Heart left ventricle (tissue), 13 donors: ENCODE results near the gene RAVER2.

Experiments used
- CTCF ChIP-seq, 12 donors: fragments of 200-600 bp; sonication (generic) in 4 of 12; IDR thresholded peaks; one replicate each; pipeline versions ENCODE4 v1.5.0 to v1.8.0; 2018 to 2022; ENCODE audit warnings: antibody characterized with exemption in 12 of 12, mild to moderate bottlenecking in 5 of 12
- POLR2A ChIP-seq, 2 donors: fragments of 450-650 bp; IDR thresholded peaks; one replicate each; pipeline ENCODE4 v1.6.1; 2017; ENCODE audit warnings: antibody characterized with exemption in 2 of 2, mild to moderate bottlenecking in 2 of 2, moderate library complexity in 2 of 2
- donor health status: ischemic (EF 13 %, LVEDD 7.1; RV severe dilation, severe dysfunction).
- donor health status: DM: no; HTN: yes; CAD: no.
- donor health status: DM: no; HTN: no; CAD: no.
- donor health status: ischemic (EF 25% LVEDD 6.9; RV normal size, moderate dysfunction).
- donor health status: ischemic (EF 25% LVEDD 5.7; RV mildly dilated, moderate dysfunction).
- donor health status: ischemic (EF 35%, LVEDD 5.7; RV mildly dilated, moderate dysfunction).
- donor health status: nonischemic (EF 11% LVEDD 7.7; RV severe dilation, severe dysfunction).
- donor health status: DM: yes; HTN: yes; CAD: no.
- donor health status: PGD.
- donor health status: ischemic (EF 29% LVEDD 5.4; RV normal size, mild dysfunction).
- donor health status: nonischemic (EF 23%, LVEDD 6.1; RV moderate dilation, normal function).

GRCh38 chr1:64841330-64842065 lies 96.6 kb downstream of the RAVER2 start:
- no peak for TF ChIP-seq CTCF (IDR thresholded peaks at IDR 0.05)
- TF ChIP-seq POLR2A (IDR thresholded peaks at IDR 0.05), result no peak
